SK-MEL-5 (cell line): Measurements from ENCODE around the gene SUN5. TPM values are rescaled to one million over a fixed set of nuclear protein-coding genes. Genes with fewer than 3 reads are reported as not detected.
"Not testable (repeated sequence)": the region's sequence is repeated elsewhere in the genome, so short reads cannot be mapped to it uniquely, and the experiment has no call there.

Experiments used
- DNase-seq: peaks from one replicate; pipeline ENCODE4 v3.0.0-alpha.2; 2016; ENCODE audit warnings: low read depth, low spot score
- in situ Hi-C: cut with HindIII; loops from 2 replicates; pipeline ENCODE4 v1.10.0; 2016; ENCODE audit warnings: low sequenced_read_pairs, high pct_unique_total_duplicates, low pct_unique_long_range_greater_than_20kb
- total RNA-seq: library from RNA; depleted of rRNA; stranded (reverse); fragments of >200 nt; shearing (Covaris generic); gene quantifications from 2 replicates; pipeline ENCODE4 v1.2.3, GENCODE V29; 2014

Gene SUN5
- total RNA-seq, 1 experiment from 2014 or later: not detected

GRCh38 chr20:32986331-32986966 is 17.8 kb downstream of the SUN5 start:
- DNase-seq: no peak
- in situ Hi-C loops: no loop called here

DNA sequence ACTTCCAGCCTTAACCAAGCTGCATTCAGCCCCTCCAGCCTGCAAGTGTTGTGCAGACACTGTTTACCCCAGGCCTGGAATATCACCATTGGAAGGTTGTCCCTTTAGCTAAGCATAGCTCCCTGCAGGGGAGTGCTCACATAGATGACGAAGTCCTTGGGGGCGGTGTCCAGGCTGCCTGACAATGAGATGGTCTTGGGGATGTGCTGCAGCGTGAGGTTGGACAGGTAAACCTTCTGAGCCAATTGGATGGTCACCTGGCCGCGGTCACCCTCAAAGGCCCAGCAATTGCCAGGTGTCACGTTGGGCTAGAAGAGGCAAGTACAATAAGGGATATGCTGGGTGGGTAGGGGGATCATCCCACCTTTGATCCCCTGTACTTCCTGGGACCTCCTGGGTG is 18.6 kb downstream of the SUN5 start:
- in situ Hi-C loops: no loop called here
- no peak for DNase-seq

DNA sequence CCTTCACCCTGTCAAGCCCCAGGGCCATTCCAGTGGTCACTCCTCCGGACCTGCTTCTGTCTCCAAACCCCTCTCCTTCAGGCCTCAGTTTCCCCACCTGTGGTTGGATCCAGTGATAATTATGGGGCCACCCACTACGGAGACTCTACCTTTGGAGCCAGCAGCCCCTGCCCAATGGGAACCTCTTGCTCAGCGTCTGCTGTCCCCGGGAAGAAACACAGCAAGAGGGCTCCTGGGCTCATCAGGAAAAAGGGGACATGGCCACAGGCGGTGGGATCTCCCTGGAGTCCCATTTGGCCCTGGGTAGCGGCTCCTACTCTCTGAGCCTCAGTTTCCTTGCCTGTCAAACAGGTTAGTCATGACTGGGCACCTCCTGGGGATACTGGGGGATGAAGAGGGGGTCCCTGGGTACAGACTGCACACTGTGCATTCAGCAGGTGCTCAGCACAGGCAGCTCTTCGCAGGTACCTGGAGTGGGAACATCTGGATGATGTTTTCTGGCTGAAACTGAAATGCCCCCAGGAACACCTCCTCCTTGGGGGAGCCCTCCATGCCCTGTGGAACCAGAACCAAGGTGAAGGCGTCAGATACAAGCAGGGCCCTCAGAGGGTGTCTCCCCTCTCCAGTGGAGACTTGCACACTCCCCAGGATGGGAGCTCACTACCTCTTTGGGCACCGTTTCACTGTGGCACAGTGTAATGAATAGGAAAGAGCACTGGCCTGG is 19.4 kb downstream of the SUN5 start:
- DNase-seq: no peak
- in situ Hi-C loops: no loop called here

GRCh38 chr20:32984196-32984595 is 20.0 kb downstream of the SUN5 start:
- in situ Hi-C loops: no loop called here
- DNase-seq: peak; percentile 49

GRCh38 chr20:32983459-32984112 is 20.6 kb downstream of the SUN5 start:
- DNase-seq: no peak
- in situ Hi-C loops: no loop called here

- in situ Hi-C loops: no loop called here
- DNase-seq: peak; percentile 17
These were observed 21.4 kb downstream of the SUN5 start for GRCh38 chr20:32982617-32983458.

- in situ Hi-C loops: no loop called here
These were observed 23.2 kb downstream of the SUN5 start for GRCh38 chr20:32980990-32981389.

GRCh38 chr20:32980131-32980941 is 23.9 kb downstream of the SUN5 start:
- in situ Hi-C loops: no loop called here
- DNase-seq: no peak

More at GRCh38 chr20:32980990-32981389, 23.2 kb downstream of the SUN5 start:
- no peak for DNase-seq

- in situ Hi-C loops: no loop called here
- DNase-seq: no peak
These were observed 24.8 kb downstream of the SUN5 start for GRCh38 chr20:32979201-32979998.

- in situ Hi-C loops: no loop called here
- DNase-seq: no peak
These were observed 26.3 kb downstream of the SUN5 start for GRCh38 chr20:32978009-32978335.

GRCh38 chr20:32977281-32978008 is 26.8 kb downstream of the SUN5 start:
- in situ Hi-C loops: no loop called here
- DNase-seq: no peak

- in situ Hi-C loops: no loop called here
- no peak for DNase-seq
These were observed 27.5 kb downstream of the SUN5 start for GRCh38 chr20:32976746-32977145.

DNA sequence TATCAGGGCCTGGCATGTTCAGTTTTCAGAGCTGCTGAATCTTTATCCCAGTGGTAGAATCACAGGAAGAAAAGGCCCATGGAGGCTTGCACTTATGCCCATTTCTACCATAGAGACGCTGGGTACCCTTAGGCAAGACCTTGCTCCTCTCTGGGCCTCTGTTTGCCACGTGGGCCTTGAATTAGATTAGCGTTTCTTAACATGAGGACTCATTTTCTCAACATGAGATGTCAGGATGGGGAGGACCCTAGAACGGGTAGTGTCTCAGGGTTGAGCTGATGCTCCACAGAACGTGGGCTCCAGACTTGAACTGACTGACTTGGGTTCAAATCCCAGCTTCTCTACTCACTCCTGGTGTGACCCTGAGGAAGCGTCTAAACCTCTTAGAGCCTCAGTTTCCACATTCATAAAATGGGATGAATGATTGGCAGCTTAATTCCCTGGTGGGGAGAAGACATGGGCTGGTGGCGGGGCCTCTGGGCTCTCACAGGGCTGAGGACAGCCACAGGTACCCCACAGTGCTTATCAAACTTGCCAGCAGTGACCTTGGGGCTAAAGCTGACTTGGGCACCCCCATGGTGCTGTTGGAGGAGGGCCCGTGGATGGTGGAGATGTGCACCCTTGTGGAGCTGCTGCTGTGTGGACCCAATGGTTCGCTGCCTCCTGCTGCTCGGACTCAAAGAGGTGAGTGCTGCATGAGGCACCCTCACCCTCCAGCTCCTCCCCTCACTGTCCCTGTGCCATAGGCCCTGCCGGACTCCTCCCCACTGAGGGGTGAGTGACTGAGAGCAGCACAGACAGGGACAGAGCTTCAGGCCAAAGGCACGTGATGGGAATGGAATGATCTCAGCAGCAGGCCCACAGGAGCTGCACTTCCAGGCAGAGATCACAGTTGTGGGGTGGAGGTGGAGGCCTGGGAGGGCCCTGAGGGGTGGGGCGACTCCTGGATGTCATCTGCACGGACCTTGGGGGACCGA is 28.2 kb downstream of the SUN5 start:
- DNase-seq: peak; percentile 11
- in situ Hi-C loops: no loop called here

- in situ Hi-C loops, DNase-seq: not testable (repeated sequence)
These were observed 29.1 kb downstream of the SUN5 start for GRCh38 chr20:32975121-32975520.
